NB4 (cell line): ENCODE data around the gene SPON1.

Source experiments
- CTCF ChIP-seq: IDR thresholded peaks from one replicate; pipeline ENCODE4 v1.5.1; 2012; ENCODE audit warnings: low read depth, low read length
- MAX ChIP-seq: IDR thresholded peaks from 2 replicates; pipeline ENCODE4 v1.6.1; 2011; ENCODE audit warnings: low read depth, low read length
- POLR2A ChIP-seq: IDR thresholded peaks from 2 replicates; pipeline ENCODE4 v1.6.1; 2011; ENCODE audit warnings: mild to moderate bottlenecking; ENCODE audit not compliant: insufficient read length; ENCODE audit errors: extremely low read depth

GRCh38 chr11:14065141-14065540 lies 102.6 kb downstream of the SPON1 start:
- TF ChIP-seq CTCF (no peak), POLR2A (no peak), MAX (no peak)
